ENCODE results near the gene DACH1.

DNA sequence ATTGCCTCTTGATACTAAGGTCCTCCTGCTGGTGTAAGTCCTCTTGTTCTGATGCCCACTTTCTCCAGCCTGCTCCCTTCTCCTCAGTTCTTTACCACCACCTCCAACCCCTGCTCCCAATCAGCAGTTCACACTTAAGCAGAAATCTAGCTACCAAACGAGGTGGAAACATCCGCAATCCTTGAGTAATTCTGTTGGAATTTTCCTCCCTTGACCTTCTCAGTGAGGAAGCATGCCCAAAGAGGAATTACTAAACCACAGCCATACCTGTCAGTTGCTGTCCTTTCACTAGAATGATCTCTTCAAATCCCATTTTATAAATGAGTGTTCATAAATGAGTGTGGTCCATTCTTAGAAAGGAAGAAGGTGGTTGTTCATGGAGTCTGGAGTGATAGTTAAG, 289.9 kb downstream of the DACH1 start:
- TF ChIP-seq, protein P1, sequence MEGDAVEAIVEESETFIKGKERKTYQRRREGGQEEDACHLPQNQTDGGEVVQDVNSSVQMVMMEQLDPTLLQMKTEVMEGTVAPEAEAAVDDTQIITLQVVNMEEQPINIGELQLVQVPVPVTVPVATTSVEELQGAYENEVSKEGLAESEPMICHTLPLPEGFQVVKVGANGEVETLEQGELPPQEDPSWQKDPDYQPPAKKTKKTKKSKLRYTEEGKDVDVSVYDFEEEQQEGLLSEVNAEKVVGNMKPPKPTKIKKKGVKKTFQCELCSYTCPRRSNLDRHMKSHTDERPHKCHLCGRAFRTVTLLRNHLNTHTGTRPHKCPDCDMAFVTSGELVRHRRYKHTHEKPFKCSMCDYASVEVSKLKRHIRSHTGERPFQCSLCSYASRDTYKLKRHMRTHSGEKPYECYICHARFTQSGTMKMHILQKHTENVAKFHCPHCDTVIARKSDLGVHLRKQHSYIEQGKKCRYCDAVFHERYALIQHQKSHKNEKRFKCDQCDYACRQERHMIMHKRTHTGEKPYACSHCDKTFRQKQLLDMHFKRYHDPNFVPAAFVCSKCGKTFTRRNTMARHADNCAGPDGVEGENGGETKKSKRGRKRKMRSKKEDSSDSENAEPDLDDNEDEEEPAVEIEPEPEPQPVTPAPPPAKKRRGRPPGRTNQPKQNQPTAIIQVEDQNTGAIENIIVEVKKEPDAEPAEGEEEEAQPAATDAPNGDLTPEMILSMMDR (IDR thresholded peaks at IDR 0.05; ENCODE audit: low read depth, low read length) = no peak
- TF ChIP-seq EZH2phosphoT487 (IDR thresholded peaks at IDR 0.05; ENCODE audit: low read depth) = no peak
